NT2/D1 (cell line): ENCODE data around the gene SLIT1.

ENCODE experiments used
- YY1 ChIP-seq: IDR thresholded peaks from 2 replicates; pipeline ENCODE4 v1.6.1; 2011; ENCODE audit not compliant: insufficient read length, insufficient read depth
- ZNF274 ChIP-seq: IDR thresholded peaks from 2 replicates; pipeline ENCODE4 v1.6.1; 2011; ENCODE audit warnings: mild to moderate bottlenecking, low read depth, low read length

DNA sequence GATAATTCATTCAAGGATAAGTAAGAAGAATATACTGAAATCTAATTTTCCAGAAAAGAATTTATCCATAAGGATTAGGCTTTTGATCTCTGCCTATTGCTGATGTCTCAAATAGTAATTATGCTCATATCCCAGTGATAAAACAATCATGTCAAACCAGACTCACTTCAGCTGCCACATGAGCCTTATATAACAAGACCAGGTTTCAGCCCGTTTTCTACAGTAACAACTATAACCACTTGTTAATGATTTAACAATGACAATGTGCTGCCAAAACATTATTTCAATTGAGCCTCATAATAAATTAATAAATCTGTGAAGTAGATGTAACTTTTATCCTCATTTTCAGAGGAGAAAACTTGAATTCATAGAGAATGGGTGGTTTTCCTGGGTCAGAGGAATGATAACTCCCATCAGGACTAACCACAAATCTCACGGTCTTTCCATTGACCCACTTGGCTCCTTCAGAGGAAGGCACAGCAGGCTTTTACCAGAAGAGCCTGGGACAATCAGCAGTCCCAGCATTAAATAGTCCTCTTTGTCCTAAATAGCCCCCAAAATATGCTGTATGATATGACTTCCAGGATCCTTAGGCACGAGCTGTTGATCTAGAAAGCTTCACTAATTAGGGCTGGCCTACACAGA lies 42.5 kb upstream of the SLIT1 start:
- TF ChIP-seq YY1 = no peak
- TF ChIP-seq ZNF274 = no peak
